HL-60 (cell line): ENCODE results near the gene DTNBP1.

Source experiments
- POLR2AphosphoS5 ChIP-seq: IDR thresholded peaks from 2 replicates; pipeline ENCODE4 v1.6.1; 2012; ENCODE audit warnings: low read depth
- TF ChIP-seq, protein P1 (sequence below): IDR thresholded peaks from one replicate; pipeline ENCODE4 v1.5.1; 2011; ENCODE audit warnings: low read length, control low read depth, inconsistent platforms; ENCODE audit not compliant: insufficient read depth

DNA sequence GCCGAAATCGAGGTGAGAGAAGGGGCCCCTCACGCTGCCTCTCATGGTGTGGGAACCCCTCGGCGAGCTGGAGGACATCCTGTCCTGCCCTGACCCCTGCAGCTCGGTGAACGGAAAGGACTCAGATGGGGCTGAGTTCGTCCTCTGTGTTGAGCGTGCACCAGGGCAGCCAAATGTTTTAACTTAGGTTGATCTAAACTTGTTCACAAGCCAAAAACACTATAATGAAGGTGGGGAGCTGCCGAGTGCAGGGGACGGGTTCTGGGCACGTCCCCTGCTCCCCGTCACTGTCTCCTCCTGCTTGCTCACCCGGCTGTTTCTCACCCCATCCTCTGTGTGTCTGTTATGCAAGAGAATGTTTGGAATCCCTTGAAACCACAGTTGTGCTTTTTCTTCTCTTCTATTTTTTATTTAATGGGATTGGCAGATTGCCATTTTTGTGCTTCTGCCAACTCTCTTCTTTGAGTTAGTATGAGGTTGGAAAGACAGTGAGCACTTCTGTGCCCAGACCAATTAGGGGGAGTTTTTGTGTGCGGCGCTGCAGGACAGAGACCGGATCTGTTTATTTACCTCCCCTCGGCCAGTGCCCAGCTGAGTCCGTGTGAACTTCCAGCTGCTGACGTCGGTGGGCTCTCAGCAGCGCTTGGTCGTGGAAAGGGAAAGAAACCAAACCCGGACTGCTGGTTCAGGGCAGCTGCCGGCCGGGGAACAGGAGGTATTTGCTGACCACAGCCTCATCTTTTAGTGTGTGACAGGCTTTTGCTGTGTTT lies 158.1 kb downstream of the DTNBP1 start:
- TF ChIP-seq, protein P1, sequence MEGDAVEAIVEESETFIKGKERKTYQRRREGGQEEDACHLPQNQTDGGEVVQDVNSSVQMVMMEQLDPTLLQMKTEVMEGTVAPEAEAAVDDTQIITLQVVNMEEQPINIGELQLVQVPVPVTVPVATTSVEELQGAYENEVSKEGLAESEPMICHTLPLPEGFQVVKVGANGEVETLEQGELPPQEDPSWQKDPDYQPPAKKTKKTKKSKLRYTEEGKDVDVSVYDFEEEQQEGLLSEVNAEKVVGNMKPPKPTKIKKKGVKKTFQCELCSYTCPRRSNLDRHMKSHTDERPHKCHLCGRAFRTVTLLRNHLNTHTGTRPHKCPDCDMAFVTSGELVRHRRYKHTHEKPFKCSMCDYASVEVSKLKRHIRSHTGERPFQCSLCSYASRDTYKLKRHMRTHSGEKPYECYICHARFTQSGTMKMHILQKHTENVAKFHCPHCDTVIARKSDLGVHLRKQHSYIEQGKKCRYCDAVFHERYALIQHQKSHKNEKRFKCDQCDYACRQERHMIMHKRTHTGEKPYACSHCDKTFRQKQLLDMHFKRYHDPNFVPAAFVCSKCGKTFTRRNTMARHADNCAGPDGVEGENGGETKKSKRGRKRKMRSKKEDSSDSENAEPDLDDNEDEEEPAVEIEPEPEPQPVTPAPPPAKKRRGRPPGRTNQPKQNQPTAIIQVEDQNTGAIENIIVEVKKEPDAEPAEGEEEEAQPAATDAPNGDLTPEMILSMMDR = no peak
- TF ChIP-seq POLR2AphosphoS5 = no peak
